ENCODE data around the gene PTGER1.

DNA sequence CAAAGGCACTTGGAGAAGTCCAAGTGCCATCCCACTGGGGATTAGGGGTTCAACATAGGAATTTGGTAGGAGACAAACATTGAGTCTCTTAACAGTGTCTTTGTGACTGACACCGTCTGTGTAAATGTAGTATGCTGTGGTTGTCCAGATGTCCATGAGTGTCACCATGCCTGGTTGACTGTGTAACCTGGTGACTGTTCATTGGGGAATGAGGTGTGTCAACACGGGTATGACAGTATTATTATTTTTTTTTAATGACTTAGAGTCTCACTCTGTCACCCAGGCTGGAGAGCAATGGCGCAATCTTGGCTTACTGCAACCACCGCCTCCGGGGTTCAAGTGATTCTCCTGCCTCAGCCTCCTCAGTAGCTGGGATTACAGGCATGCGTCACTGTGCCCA, 25.8 kb downstream of the PTGER1 start:
- TF ChIP-seq POLR2A (IDR thresholded peaks at IDR 0.05; ENCODE audit: insufficient read depth in 1 of 2, low read depth in 2 of 2, low read length in 2 of 2) (no peak), SP1 (IDR thresholded peaks at IDR 0.05) (no peak), SP1 (CRISPR knock-in tag; IDR thresholded peaks at IDR 0.05) (no peak), ZNF761 (CRISPR knock-in tag; conservative IDR thresholded peaks at IDR 0.05) (no peak)
